ENCODE data around the gene LPO.

Gene LPO

DNA sequence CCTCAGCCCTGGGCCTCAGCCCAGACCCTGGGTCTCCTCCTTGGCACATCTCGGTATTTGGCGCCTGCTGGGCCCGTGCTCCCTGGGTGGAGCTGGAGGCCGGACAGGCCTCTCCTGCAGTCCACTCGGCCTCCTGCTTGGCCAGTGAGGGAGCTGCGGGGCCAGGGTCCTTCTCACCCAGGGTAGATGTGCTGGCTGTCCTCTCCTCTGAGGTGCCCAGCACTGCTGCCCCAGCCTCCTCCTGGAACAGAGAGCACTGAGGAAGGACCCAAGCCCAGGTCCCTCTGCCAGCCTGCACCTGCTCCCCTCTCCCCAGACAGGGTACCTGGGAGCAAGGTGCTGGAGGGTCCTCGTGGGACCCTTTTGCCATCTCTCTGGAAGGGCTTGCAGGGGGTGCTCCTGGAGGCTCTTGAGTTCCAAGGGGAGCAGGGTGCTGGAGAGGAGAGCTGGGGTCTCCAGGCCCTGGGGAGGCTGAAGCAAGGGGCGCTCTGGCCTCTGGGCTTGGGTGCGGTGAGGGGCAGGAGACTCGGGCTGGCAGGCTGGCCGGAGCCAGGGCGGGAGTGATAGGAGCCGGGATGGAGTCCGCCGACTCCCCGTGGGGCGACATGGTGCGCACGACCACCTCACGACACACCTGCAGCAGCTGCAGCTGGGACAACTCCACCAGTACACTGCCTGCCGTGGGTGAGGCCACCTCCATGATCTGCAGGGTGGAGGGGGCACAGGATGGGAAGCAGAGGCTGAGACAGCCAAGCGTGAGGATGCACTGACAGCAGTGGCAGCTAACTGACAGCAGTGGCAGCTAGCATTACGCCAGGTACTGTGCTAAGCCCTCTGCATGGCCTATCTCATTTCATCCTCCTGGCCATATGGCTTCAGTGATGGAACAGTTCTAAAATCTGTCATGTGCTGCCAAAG is 72.4 kb downstream of the LPO start:
- Histone ChIP-seq H3K4me2 (ENCODE audit: low read length) (no peak overlapping the region), H3K9me3 (ENCODE audit: insufficient read depth, low read length) (no peaks in the 10 kb centered on the region), H3K27me3 (ENCODE audit: low read depth, low read length) (no peaks in the 10 kb centered on the region), H3K4me3 (ENCODE audit: low read length) (no peak overlapping the region), H3K36me3 (replicated peaks; ENCODE audit: low read depth, low read length) (peaks cover 6% of the 10 kb centered on the region), H4K20me1 (ENCODE audit: insufficient read depth, low read length) (no peaks in the 10 kb centered on the region), H3K79me2 (ENCODE audit: low read length) (no peaks in the 10 kb centered on the region), H3K27ac (ENCODE audit: low read length) (no peak overlapping the region), H3K4me1 (ENCODE audit: low read length) (no peaks in the 10 kb centered on the region), H3K9ac (ENCODE audit: low read length) (no peak overlapping the region), H2AFZ (ENCODE audit: low read depth, low read length) (no peak overlapping the region)
- TF ChIP-seq EZH2phosphoT487 (IDR thresholded peaks at IDR 0.05; ENCODE audit: low read depth), result no peak
- TF ChIP-seq, protein P1, sequence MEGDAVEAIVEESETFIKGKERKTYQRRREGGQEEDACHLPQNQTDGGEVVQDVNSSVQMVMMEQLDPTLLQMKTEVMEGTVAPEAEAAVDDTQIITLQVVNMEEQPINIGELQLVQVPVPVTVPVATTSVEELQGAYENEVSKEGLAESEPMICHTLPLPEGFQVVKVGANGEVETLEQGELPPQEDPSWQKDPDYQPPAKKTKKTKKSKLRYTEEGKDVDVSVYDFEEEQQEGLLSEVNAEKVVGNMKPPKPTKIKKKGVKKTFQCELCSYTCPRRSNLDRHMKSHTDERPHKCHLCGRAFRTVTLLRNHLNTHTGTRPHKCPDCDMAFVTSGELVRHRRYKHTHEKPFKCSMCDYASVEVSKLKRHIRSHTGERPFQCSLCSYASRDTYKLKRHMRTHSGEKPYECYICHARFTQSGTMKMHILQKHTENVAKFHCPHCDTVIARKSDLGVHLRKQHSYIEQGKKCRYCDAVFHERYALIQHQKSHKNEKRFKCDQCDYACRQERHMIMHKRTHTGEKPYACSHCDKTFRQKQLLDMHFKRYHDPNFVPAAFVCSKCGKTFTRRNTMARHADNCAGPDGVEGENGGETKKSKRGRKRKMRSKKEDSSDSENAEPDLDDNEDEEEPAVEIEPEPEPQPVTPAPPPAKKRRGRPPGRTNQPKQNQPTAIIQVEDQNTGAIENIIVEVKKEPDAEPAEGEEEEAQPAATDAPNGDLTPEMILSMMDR (IDR thresholded peaks at IDR 0.05; ENCODE audit: low read depth, low read length), result no peak

GRCh38 chr17:58311429-58311894 is 73.1 kb downstream of the LPO start:
- H3K27ac ChIP-seq (ENCODE audit: low read length), result no peak overlapping the region
- H3K4me1 ChIP-seq (ENCODE audit: low read length), result no peaks in the 10 kb centered on the region
- H3K36me3 ChIP-seq (replicated peaks; ENCODE audit: low read depth, low read length), result peaks cover 6% of the 10 kb centered on the region
- H3K27me3 ChIP-seq (ENCODE audit: low read depth, low read length), result no peaks in the 10 kb centered on the region
- H3K9ac ChIP-seq (ENCODE audit: low read length), result no peak overlapping the region
- no peaks in the 10 kb centered on the region for H3K79me2 ChIP-seq (ENCODE audit: low read length)
- no peak overlapping the region for H3K4me3 ChIP-seq (ENCODE audit: low read length)
- no peak overlapping the region for H3K4me2 ChIP-seq (ENCODE audit: low read length)
- no peaks in the 10 kb centered on the region for H3K9me3 ChIP-seq (ENCODE audit: insufficient read depth, low read length)
- H4K20me1 ChIP-seq (ENCODE audit: insufficient read depth, low read length), result no peaks in the 10 kb centered on the region
- no peak overlapping the region for H2AFZ ChIP-seq (ENCODE audit: low read depth, low read length)
- TF ChIP-seq, protein P1 (IDR thresholded peaks at IDR 0.05; ENCODE audit: low read depth, low read length), result no peak

- TF ChIP-seq, protein P1 (IDR thresholded peaks at IDR 0.05; ENCODE audit: low read depth, low read length), result no peak
- TF ChIP-seq EZH2phosphoT487 (IDR thresholded peaks at IDR 0.05; ENCODE audit: low read depth), result no peak
Observed at GRCh38 chr17:58312021-58312630, 73.7 kb downstream of the LPO start.

GRCh38 chr17:58312829-58313228 is 74.4 kb downstream of the LPO start:
- no peaks in the 10 kb centered on the region for H3K9me3 ChIP-seq (ENCODE audit: insufficient read depth, low read length)
- H2AFZ ChIP-seq (ENCODE audit: low read depth, low read length), result no peak overlapping the region
- H4K20me1 ChIP-seq (ENCODE audit: insufficient read depth, low read length), result no peaks in the 10 kb centered on the region
- H3K36me3 ChIP-seq (replicated peaks; ENCODE audit: low read depth, low read length), result peaks cover 6% of the 10 kb centered on the region
- TF ChIP-seq, protein P1 (IDR thresholded peaks at IDR 0.05; ENCODE audit: low read depth, low read length), result peak; percentile 17; the same call in 1 of the 2 replicates
- TF ChIP-seq EZH2phosphoT487 (IDR thresholded peaks at IDR 0.05; ENCODE audit: low read depth), result no peak
- H3K9ac ChIP-seq (ENCODE audit: low read length), result no peak overlapping the region
- no peaks in the 10 kb centered on the region for H3K27me3 ChIP-seq (ENCODE audit: low read depth, low read length)
- H3K4me2 ChIP-seq (ENCODE audit: low read length), result no peak overlapping the region
- no peaks in the 10 kb centered on the region for H3K79me2 ChIP-seq (ENCODE audit: low read length)
- H3K4me3 ChIP-seq (ENCODE audit: low read length), result no peak overlapping the region
- peaks cover 4% of the 10 kb centered on the region for H3K4me1 ChIP-seq (ENCODE audit: low read length)
- no peak overlapping the region for H3K27ac ChIP-seq (ENCODE audit: low read length)

More at GRCh38 chr17:58312021-58312630, 73.7 kb downstream of the LPO start:
- no peaks in the 10 kb centered on the region for H3K79me2 ChIP-seq (ENCODE audit: low read length)
- no peaks in the 10 kb centered on the region for H3K4me1 ChIP-seq (ENCODE audit: low read length)
- H3K9me3 ChIP-seq (ENCODE audit: insufficient read depth, low read length), result no peaks in the 10 kb centered on the region
- H3K27ac ChIP-seq (ENCODE audit: low read length), result no peak overlapping the region
- no peak overlapping the region for H3K4me3 ChIP-seq (ENCODE audit: low read length)
- no peak overlapping the region for H3K4me2 ChIP-seq (ENCODE audit: low read length)
- no peaks in the 10 kb centered on the region for H3K27me3 ChIP-seq (ENCODE audit: low read depth, low read length)
- H3K36me3 ChIP-seq (replicated peaks; ENCODE audit: low read depth, low read length), result peaks cover 6% of the 10 kb centered on the region
- no peak overlapping the region for H3K9ac ChIP-seq (ENCODE audit: low read length)
- no peaks in the 10 kb centered on the region for H4K20me1 ChIP-seq (ENCODE audit: insufficient read depth, low read length)
- H2AFZ ChIP-seq (ENCODE audit: low read depth, low read length), result no peak overlapping the region
